GM11168 (cell line): ENCODE results near the gene PDXK.

Experiments
- in situ Hi-C: fragments of 300-500 bp; cut with MboI; formaldehyde crosslinking; loops from one replicate; pipeline ENCODE4 v1.12.0; 2022; ENCODE audit warnings: low sequenced_read_pairs; ENCODE audit not compliant: unreplicated experiment

Gene PDXK

GRCh38 chr21:43799301-43799840 is 80.4 kb downstream of the PDXK start:
- in situ Hi-C loops, result no loop called here

- in situ Hi-C loops, result no loop called here
Measured at GRCh38 chr21:43800124-43800523, 81.2 kb downstream of the PDXK start.

GRCh38 chr21:43800566-43800965 is 81.6 kb downstream of the PDXK start:
- in situ Hi-C loops, result no loop called here

GRCh38 chr21:43801006-43801783 is 82.3 kb downstream of the PDXK start:
- in situ Hi-C loops, result no loop called here

GRCh38 chr21:43802713-43803313 is 83.9 kb downstream of the PDXK start:
- in situ Hi-C loops, result no loop called here

DNA sequence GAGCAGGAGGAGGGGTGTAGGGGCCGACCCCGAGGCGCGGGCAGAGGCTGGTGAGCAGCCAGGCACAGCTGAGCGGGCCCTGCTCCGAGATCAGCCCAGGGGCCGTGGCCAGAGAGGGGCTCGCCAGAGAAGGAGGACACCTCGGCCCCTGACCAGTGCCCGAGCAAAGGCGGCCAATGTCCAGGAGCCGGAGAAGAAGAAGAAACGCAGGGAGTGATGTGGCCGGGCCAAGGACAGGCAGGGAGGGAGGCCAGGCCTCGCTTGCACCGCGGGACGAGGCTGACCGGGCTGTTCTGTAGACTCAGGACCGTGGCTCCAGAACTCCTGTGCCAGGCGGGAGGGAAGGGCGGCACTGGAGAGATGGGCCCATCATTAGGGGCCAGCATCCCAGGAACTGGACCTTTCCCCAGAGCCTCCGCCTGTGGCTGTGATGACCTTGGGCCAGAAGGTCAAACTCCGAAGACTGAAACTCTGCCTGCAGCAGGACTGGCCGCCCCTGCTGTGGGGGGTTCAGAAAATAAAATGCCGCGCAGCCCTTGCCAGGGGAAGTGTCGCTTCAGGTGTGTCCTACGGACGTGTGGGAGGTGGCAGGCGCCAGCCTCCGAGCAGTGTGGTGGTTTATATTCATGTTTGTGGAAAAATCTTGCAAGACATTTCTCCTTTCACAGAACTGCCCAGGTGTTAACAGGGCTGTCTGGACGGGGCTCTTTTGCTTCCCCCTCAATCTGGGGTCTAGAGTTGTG is 84.8 kb downstream of the PDXK start:
- in situ Hi-C loops, result no loop called here

- in situ Hi-C loops, result no loop called here
Measured at GRCh38 chr21:43805275-43805800, 86.4 kb downstream of the PDXK start.

DNA sequence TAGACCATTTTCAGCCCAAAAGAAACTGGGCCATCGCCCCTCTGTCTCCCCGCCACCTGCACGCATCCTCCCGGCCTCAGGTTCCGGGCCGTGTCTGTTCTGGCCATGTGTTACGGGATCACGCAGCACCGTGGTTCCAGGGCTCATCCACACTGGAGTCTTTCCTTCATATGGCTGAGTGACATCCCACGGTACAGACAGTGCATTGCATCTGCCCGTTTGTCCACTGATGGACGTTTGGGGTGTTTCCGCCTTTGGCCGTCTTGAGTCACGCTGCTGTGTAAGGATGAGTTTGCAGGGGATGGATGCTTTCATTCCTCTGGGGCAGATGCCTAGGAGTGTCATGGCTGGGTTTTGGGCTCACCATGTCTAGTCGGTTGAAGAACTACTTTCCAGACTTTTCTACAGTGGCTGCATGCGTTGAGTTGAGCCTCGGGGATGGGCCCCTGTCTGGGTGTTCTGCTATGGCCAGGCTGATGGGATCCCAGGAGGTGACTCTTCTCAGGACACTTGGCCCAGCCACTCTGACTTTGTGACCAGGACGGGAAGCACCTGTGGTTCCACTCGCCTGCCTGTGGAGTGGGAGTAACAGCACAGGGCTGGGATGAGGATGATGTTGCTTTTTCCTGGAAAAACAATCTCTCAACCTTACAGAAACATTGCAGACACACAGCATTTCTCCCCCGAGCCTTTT is 87.2 kb downstream of the PDXK start:
- in situ Hi-C loops, result no loop called here

- in situ Hi-C loops, result no loop called here
Measured at GRCh38 chr21:43808367-43808766, 89.4 kb downstream of the PDXK start.

- in situ Hi-C loops, result no loop called here
Measured at GRCh38 chr21:43808832-43809251, 89.9 kb downstream of the PDXK start.

- in situ Hi-C loops, result no loop called here
Measured at GRCh38 chr21:43809346-43809799, 90.4 kb downstream of the PDXK start.

GRCh38 chr21:43809853-43810504 is 91.0 kb downstream of the PDXK start:
- in situ Hi-C loops, result loop anchor here (5.0 kb wide), 1 partner anchor 167 kb away; no protein-coding TSS in a partner anchor

GRCh38 chr21:43810505-43811261 is 91.8 kb downstream of the PDXK start:
- in situ Hi-C loops, result loop anchor here (5.0 kb wide), 1 partner anchor 167 kb away; no protein-coding TSS in a partner anchor

DNA sequence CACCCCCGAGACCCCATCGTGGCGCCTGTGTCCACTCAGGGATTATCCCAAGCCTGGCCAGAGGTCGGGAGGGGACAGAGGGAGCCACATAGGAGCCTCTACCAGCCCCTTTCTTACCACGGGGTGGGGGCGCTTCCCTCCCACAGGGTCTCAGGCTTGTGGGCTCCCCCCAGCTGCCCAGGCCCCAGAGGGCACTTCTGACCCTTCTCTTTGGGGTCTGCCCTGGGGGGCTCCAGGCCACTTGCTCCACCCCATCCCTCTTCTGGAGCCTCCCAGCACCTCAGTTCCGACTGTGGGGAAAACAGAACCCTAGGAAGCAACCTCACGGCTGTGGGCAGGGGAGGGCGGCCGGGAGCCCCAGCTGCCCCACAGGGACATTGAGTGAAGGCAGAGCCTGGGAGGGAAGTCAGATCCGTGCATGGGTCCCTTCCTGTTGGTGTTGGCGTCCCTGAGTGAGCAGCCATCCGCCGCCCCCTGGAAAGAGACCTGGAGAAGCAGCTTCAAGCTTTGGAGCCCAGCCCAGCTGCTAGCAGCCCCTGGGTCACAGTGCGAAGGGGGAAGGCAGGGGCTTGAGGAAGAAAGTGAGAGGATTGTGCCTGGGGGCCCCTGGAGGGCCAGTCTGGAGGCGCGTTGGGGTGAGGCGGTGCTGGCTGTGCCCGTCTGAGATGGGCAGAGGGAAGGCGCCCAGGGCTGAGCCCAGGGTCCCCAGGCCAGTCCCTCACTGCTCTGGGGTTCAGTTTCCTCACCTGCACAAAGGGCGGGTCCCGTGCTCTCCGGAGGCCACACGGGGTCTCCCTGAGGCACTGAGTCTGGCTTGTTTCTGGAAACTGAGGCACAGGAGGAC is 92.6 kb downstream of the PDXK start:
- in situ Hi-C loops, result loop anchor here (5.0 kb wide), 1 partner anchor 166 kb away; no protein-coding TSS in a partner anchor
